HEK293 (cell line): ENCODE measurements around the gene TECR.
A peak's percentile ranks its signal among the peaks of the same experiment; 100 is the strongest.
"Not testable (repeated sequence)": the region's sequence is repeated elsewhere in the genome, so short reads cannot be mapped to it uniquely, and the experiment has no call there.

Experiments used
- CTCF ChIA-PET: fragments of 350-600 bp; formaldehyde crosslinking; extraction: SDS; loops from one replicate; lab custom pipeline; 2021; ENCODE audit warnings: antibody characterized with exemption; lab: Yijun Ruan, JAX
- POLR2A ChIA-PET: fragments of 300-600 bp; formaldehyde crosslinking; extraction: SDS; loops from one replicate; lab custom pipeline; 2020; ENCODE audit warnings: antibody characterized with exemption, inconsistent platforms; lab: Yijun Ruan, JAX
- H3K27ac ChIP-seq: fragments of 200-500 bp; sonication (Bioruptor generic); 2 replicates; pipeline ENCODE4 v1.5.1; 2014; ENCODE audit warnings: low read depth, low read length, control low read depth, inconsistent platforms; ENCODE audit errors: extremely low read depth
- H3K36me3 ChIP-seq, 2 experiments: fragments of 200-500 bp in 1 of 2; sonication (Bioruptor generic) in 1 of 2; 1 replicate in 1 of 2; 2 replicates in 1 of 2; pipeline ENCODE4 v1.5.1; 2014 to 2017; ENCODE audit warnings: inconsistent platforms in 2 of 2, low read length in 2 of 2; ENCODE audit not compliant: control insufficient read depth in 2 of 2, insufficient read depth in 1 of 2
- H3K4me1 ChIP-seq: fragments of 200-500 bp; sonication (Bioruptor generic); 2 replicates; pipeline ENCODE4 v1.5.1; 2014; ENCODE audit warnings: mild to moderate bottlenecking, low read length, inconsistent platforms; ENCODE audit not compliant: control insufficient read depth, insufficient read depth
- H3K4me3 ChIP-seq: 2 replicates; pipeline ENCODE4 v1.5.1; 2011; ENCODE audit warnings: low read depth, mild to moderate bottlenecking, control low read depth, low read length, moderate library complexity
- H3K9me3 ChIP-seq: fragments of 200-500 bp; sonication (Bioruptor generic); 2 replicates; pipeline ENCODE4 v1.5.1; 2014; ENCODE audit warnings: low read depth, low read length, inconsistent platforms; ENCODE audit not compliant: control insufficient read depth, insufficient read depth
- AEBP2 ChIP-seq: fragments of 450-650 bp; formaldehyde crosslinking; IDR thresholded peaks from 2 replicates; pipeline ENCODE4 v1.5.1; 2016; ENCODE audit warnings: missing biosample characterization, missing genetic modification characterization, borderline replicate concordance
- CTCF ChIP-seq: fragments of 450-650 bp; formaldehyde crosslinking; IDR thresholded peaks from 2 replicates; pipeline ENCODE4 v1.5.1; 2016; ENCODE audit warnings: missing biosample characterization, missing genetic modification characterization
- EGR2 ChIP-seq: fragments of 450-650 bp; formaldehyde crosslinking; IDR thresholded peaks from 2 replicates; pipeline ENCODE4 v1.5.1; 2016; ENCODE audit warnings: low read depth, missing biosample characterization, missing genetic modification characterization
- GLIS1 ChIP-seq: fragments of 450-650 bp; formaldehyde crosslinking; IDR thresholded peaks from 2 replicates; pipeline ENCODE4 v1.5.1; 2016; ENCODE audit warnings: missing biosample characterization, missing genetic modification characterization
- IKZF3 ChIP-seq: fragments of 450-650 bp; IDR thresholded peaks from 2 replicates; pipeline ENCODE4 v1.5.0; 2018; ENCODE audit warnings: missing biosample characterization, mild to moderate bottlenecking, missing genetic modification characterization, moderate library complexity
- KLF1 ChIP-seq: fragments of 450-650 bp; formaldehyde crosslinking; IDR thresholded peaks from 2 replicates; pipeline ENCODE4 v1.5.1; 2016; ENCODE audit warnings: missing biosample characterization, missing genetic modification characterization
- SCRT2 ChIP-seq: fragments of 450-650 bp; formaldehyde crosslinking; IDR thresholded peaks from 2 replicates; pipeline ENCODE4 v1.5.1; 2016; ENCODE audit warnings: missing biosample characterization, missing genetic modification characterization
- SP2 ChIP-seq: fragments of 450-650 bp; formaldehyde crosslinking; IDR thresholded peaks from 2 replicates; pipeline ENCODE4 v1.5.1; 2016; ENCODE audit warnings: missing biosample characterization, missing genetic modification characterization
- TRIM28 ChIP-seq: IDR thresholded peaks from 2 replicates; pipeline ENCODE4 v1.6.1; 2011; ENCODE audit warnings: low read length, control low read depth, borderline replicate concordance
- ZBTB44 ChIP-seq: fragments of 450-650 bp; IDR thresholded peaks from 2 replicates; pipeline ENCODE4 v1.5.1; 2018; ENCODE audit warnings: missing biosample characterization, mild to moderate bottlenecking, missing genetic modification characterization
- ZFHX2 ChIP-seq: fragments of 450-650 bp; formaldehyde crosslinking; conservative IDR thresholded peaks from 2 replicates; pipeline ENCODE4 v1.5.1; 2016; ENCODE audit warnings: missing biosample characterization, missing genetic modification characterization
- ZIC2 ChIP-seq: fragments of 450-650 bp; formaldehyde crosslinking; IDR thresholded peaks from 2 replicates; pipeline ENCODE4 v1.5.1; 2016; ENCODE audit warnings: missing biosample characterization, missing genetic modification characterization
- ZNF366 ChIP-seq: fragments of 450-650 bp; formaldehyde crosslinking; conservative IDR thresholded peaks from 2 replicates; pipeline ENCODE4 v1.5.1; 2016; ENCODE audit warnings: missing biosample characterization, missing genetic modification characterization
- ZNF596 ChIP-seq: fragments of 450-650 bp; IDR thresholded peaks from 2 replicates; pipeline ENCODE4 v1.5.0; 2018; ENCODE audit warnings: missing biosample characterization, mild to moderate bottlenecking, missing genetic modification characterization, moderate library complexity
- ZNF621 ChIP-seq: fragments of 450-650 bp; formaldehyde crosslinking; IDR thresholded peaks from 2 replicates; pipeline ENCODE4 v1.5.1; 2017; ENCODE audit warnings: missing biosample characterization, missing genetic modification characterization
- ZXDB ChIP-seq: fragments of 450-650 bp; formaldehyde crosslinking; IDR thresholded peaks from 2 replicates; pipeline ENCODE4 v1.5.1; 2016; ENCODE audit warnings: missing biosample characterization, missing genetic modification characterization
- TF ChIP-seq, protein P1 (sequence below): fragments of 450-650 bp; formaldehyde crosslinking; IDR thresholded peaks from 2 replicates; pipeline ENCODE4 v1.5.1; 2016; ENCODE audit warnings: missing biosample characterization, missing genetic modification characterization
- TF ChIP-seq, protein P2 (sequence below): fragments of 450-650 bp; formaldehyde crosslinking; IDR thresholded peaks from 2 replicates; pipeline ENCODE4 v1.5.1; 2016; ENCODE audit warnings: missing biosample characterization, missing genetic modification characterization

Gene TECR

GRCh38 chr19:14550201-14550754, 20.9 kb downstream of the TECR start:
- peak; percentile 78 for TF ChIP-seq GLIS1 (tag by site-specific recombination)
- peak; percentile 52; the same call in 1 of the 2 replicates for TF ChIP-seq ZFHX2
- no peak for TF ChIP-seq ZNF621
- 0 out of 2 replicates have a peak, but pooled peaks have one; percentile 23 for TF ChIP-seq ZBTB44 (tag by site-specific recombination)
- peak; percentile 80 for TF ChIP-seq ZIC2 (tag by site-specific recombination)
- no peak for TF ChIP-seq AEBP2 (tag by site-specific recombination)
- 0 out of 2 replicates have a peak, but pooled peaks have one; percentile 12 for TF ChIP-seq EGR2 (tag by site-specific recombination)
- TF ChIP-seq, all 188 proteins: peak for 5
- ChIA-PET POLR2A (interaction anchor here (1.2 to 2.8 kb wide), 2 partner anchors 21 to 32 kb away, joined by 4 to 14 read pairs; partner anchors contain the start of genes DNAJB1 and NDUFB7), CTCF (interaction anchor here (0.6 to 1.8 kb wide), 6 partner anchors 21 to 123 kb away, joined by 3 to 7 read pairs (median 4); partner anchors contain the start of gene NDUFB7)
- Histone ChIP-seq H3K9me3 (no peaks in the 10 kb centered on the region), H3K27ac (0 out of 2 replicates have a peak overlapping the region, but pooled peaks have one; percentile 17), H3K36me3 (peaks cover 0 to 12% of the 10 kb centered on the region in 2 experiments; a peak in 2 of 3 replicates), H3K4me3 (no peak overlapping the region), H3K4me1 (peaks cover 8% of the 10 kb centered on the region; the same call in 1 of the 2 replicates)

GRCh38 chr19:14551134-14552005, 22.0 kb downstream of the TECR start:
- not testable (repeated sequence) for H3K4me3 ChIP-seq, H3K4me1 ChIP-seq, H3K9me3 ChIP-seq, H3K36me3 ChIP-seq, H3K27ac ChIP-seq
- CTCF ChIA-PET: interaction anchor here (0.7 to 1.8 kb wide), 4 partner anchors 20 to 46 kb away, joined by 3 to 7 read pairs (median 4); partner anchors contain the start of gene NDUFB7
- POLR2A ChIA-PET: interaction anchor here (2.8 kb wide), 1 partner anchor 33 kb away, joined by 14 read pairs; the partner anchor contains the start of gene DNAJB1
- TF ChIP-seq ZNF366: peak; percentile 64
- peak; percentile 19; the same call in 1 of the 2 replicates for TF ChIP-seq SCRT2 (tag by site-specific recombination)
- TF ChIP-seq SP2: peak; percentile 51
- TF ChIP-seq, protein P1, sequence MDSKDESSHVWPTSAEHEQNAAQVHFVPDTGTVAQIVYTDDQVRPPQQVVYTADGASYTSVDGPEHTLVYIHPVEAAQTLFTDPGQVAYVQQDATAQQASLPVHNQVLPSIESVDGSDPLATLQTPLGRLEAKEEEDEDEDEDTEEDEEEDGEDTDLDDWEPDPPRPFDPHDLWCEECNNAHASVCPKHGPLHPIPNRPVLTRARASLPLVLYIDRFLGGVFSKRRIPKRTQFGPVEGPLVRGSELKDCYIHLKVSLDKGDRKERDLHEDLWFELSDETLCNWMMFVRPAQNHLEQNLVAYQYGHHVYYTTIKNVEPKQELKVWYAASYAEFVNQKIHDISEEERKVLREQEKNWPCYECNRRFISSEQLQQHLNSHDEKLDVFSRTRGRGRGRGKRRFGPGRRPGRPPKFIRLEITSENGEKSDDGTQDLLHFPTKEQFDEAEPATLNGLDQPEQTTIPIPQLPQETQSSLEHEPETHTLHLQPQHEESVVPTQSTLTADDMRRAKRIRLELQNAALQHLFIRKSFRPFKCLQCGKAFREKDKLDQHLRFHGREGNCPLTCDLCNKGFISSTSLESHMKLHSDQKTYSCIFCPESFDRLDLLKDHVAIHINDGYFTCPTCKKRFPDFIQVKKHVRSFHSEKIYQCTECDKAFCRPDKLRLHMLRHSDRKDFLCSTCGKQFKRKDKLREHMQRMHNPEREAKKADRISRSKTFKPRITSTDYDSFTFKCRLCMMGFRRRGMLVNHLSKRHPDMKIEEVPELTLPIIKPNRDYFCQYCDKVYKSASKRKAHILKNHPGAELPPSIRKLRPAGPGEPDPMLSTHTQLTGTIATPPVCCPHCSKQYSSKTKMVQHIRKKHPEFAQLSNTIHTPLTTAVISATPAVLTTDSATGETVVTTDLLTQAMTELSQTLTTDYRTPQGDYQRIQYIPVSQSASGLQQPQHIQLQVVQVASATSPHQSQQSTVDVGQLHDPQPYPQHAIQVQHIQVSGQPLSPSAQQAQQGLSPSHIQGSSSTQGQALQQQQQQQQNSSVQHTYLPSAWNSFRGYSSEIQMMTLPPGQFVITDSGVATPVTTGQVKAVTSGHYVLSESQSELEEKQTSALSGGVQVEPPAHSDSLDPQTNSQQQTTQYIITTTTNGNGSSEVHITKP (tag by site-specific recombination): peak; percentile 16; the same call in 1 of the 2 replicates
- peak; percentile 73; the same call in 1 of the 2 replicates for TF ChIP-seq ZNF596 (tag by site-specific recombination)
- peak; percentile 17; the same call in 1 of the 2 replicates for TF ChIP-seq ZBTB44 (tag by site-specific recombination)
- 0 out of 2 replicates have a peak, but pooled peaks have one; percentile 37 for TF ChIP-seq TRIM28
- TF ChIP-seq ZXDB (tag by site-specific recombination): peak; percentile 56
- TF ChIP-seq ZIC2 (tag by site-specific recombination): peak; percentile 9; the same call in 1 of the 2 replicates
- peak; percentile 67; the same call in 1 of the 2 replicates for TF ChIP-seq GLIS1 (tag by site-specific recombination)
- TF ChIP-seq, protein P2, sequence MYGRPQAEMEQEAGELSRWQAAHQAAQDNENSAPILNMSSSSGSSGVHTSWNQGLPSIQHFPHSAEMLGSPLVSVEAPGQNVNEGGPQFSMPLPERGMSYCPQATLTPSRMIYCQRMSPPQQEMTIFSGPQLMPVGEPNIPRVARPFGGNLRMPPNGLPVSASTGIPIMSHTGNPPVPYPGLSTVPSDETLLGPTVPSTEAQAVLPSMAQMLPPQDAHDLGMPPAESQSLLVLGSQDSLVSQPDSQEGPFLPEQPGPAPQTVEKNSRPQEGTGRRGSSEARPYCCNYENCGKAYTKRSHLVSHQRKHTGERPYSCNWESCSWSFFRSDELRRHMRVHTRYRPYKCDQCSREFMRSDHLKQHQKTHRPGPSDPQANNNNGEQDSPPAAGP (tag by site-specific recombination): peak; percentile 23; the same call in 1 of the 2 replicates
- TF ChIP-seq IKZF3 (tag by site-specific recombination): peak; percentile 41
- peak; percentile 87; the same call in 1 of the 2 replicates for TF ChIP-seq KLF1 (tag by site-specific recombination)
- TF ChIP-seq CTCF: 0 out of 2 replicates have a peak, but pooled peaks have one; percentile 58
